OCI-LY1 (cell line): Measurements from ENCODE around the gene RAB29.

Experiments
- CTCF ChIP-seq: fragments of 200-600 bp; sonication (generic), shearing (Covaris generic); IDR thresholded peaks from 2 replicates; pipeline ENCODE4 v1.5.1; 2017; ENCODE audit warnings: mild to moderate bottlenecking, antibody characterized with exemption, low read length, moderate library complexity, mixed read lengths
- EZH2 ChIP-seq: fragments of 200-600 bp; sonication (generic), shearing (Covaris generic); IDR thresholded peaks from 2 replicates; pipeline ENCODE4 v1.8.0; 2017; ENCODE audit warnings: borderline replicate concordance, mixed run types, mild to moderate bottlenecking, antibody characterized with exemption, low read length, moderate library complexity, mixed read lengths

GRCh38 chr1:205787287-205787916, 12.1 kb upstream of the RAB29 start:
- no peak for TF ChIP-seq CTCF
- no peak for TF ChIP-seq EZH2
